Measurements from ENCODE around the gene SCO1.

The SCO1 gene

DNA sequence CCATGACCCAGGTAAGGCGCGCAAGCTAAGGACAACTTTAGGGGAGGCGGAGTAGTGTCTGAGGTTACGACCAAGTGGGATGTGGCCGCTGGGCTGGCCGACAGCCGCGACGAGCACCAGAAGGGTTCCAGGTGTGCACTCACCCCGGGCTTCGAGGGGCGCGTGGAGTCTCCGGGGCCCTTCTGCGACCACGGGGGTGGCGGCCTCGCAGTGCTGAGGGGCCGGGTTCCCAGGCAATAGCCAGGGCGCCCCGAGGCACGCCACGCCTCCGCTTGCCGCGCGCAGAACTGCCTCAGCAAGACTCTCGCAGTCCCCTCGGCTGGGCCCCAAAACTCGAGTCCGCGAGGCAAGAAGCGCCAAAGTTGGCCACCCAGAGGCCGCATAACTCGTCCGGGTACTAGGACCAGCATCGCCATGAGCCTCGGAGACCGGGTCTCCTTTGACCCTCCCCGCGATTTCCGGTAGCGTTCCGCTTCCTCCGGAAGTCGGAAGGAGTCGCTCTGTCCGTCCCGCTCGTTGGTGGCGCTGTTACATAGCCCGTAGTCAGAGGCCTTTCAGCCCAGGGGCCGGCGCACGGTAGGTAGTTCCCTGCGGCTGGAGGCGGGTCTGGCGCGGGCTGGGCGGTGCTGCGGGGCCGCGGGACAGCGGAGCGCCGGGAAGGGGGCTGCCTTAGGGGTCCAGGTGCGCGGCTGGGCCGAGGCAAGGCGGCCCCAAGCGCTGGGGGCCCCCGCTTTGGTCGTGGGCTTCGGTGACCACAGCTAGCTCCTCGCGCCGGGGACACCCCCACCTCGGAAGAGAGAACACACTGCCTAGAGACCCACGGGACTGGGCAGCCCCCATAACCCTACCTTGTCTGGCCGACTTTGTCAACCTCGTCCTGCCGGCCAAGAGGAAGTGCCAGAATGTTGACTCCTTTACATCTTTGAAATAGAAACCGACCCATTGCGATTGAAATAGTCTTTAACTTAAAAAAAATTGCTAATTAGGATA, at the start of gene SCO1, which contains the start of gene ADPRM:
SCO1 (minus strand) TSS at position 442 of the 990 bp plus-strand sequence; CDS start at position 416, 26 bp downstream.
ADPRM (plus strand) TSS at position 503 of the 990 bp plus-strand sequence. CDS start 7,333 bp downstream, outside the sequence.
- Histone ChIP-seq H3K27ac (peak within 1 kb of the TSS; percentile 75), H3K4me3 (ENCODE audit: low read depth, low read length) (peak within 1 kb of the TSS; percentile 93), H3K27me3 (replicated peaks) (no peaks in the 10 kb centered on the region), H3K36me3 (replicated peaks) (peaks cover 13% of the 10 kb centered on the region)
- DNase-seq, result peak; percentile 91
- TF ChIP-seq, protein P1, sequence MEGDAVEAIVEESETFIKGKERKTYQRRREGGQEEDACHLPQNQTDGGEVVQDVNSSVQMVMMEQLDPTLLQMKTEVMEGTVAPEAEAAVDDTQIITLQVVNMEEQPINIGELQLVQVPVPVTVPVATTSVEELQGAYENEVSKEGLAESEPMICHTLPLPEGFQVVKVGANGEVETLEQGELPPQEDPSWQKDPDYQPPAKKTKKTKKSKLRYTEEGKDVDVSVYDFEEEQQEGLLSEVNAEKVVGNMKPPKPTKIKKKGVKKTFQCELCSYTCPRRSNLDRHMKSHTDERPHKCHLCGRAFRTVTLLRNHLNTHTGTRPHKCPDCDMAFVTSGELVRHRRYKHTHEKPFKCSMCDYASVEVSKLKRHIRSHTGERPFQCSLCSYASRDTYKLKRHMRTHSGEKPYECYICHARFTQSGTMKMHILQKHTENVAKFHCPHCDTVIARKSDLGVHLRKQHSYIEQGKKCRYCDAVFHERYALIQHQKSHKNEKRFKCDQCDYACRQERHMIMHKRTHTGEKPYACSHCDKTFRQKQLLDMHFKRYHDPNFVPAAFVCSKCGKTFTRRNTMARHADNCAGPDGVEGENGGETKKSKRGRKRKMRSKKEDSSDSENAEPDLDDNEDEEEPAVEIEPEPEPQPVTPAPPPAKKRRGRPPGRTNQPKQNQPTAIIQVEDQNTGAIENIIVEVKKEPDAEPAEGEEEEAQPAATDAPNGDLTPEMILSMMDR (IDR thresholded peaks at IDR 0.05; ENCODE audit: low read depth, low read length, missing control alignments), result peak; percentile 64
- in situ Hi-C loops (cut with HindIII; ENCODE audit: low pct_ligation_motif_present, low sequenced_read_pairs), result no loop called here

DNA sequence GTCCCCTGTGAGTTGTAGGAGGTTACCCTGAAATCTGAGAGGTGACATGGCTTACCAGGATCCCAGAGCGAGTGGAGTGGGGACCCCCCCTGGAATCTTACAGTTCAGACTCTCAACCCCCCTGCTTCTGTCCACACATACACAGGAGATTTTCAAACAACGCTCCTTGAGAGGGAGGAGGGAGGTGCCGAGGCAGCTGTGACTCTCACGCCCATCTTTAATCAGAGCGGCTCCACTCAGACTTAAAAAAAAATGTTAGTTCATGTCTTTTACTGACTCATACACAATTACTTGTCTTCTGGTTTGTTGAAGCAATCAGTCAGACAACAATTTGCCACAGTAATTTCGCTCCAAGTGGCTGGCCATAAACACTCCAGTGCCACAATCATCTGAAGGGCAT, 47.9 kb upstream of the SCO1 start:
- H3K27me3 ChIP-seq (replicated peaks), result no peaks in the 10 kb centered on the region
- in situ Hi-C loops (cut with HindIII; ENCODE audit: low pct_ligation_motif_present, low sequenced_read_pairs), result loop anchor here (25.0 kb wide), 1 partner anchor 1242 kb away; the partner anchor contains the start of gene ZNF18
- no peak overlapping the region for H3K27ac ChIP-seq
- H3K4me3 ChIP-seq (ENCODE audit: low read depth, low read length), result no peak overlapping the region
- no peak for DNase-seq
- no peaks in the 10 kb centered on the region for H3K36me3 ChIP-seq (replicated peaks)
- TF ChIP-seq, protein P1 (IDR thresholded peaks at IDR 0.05; ENCODE audit: low read depth, low read length, missing control alignments), result no peak

DNA sequence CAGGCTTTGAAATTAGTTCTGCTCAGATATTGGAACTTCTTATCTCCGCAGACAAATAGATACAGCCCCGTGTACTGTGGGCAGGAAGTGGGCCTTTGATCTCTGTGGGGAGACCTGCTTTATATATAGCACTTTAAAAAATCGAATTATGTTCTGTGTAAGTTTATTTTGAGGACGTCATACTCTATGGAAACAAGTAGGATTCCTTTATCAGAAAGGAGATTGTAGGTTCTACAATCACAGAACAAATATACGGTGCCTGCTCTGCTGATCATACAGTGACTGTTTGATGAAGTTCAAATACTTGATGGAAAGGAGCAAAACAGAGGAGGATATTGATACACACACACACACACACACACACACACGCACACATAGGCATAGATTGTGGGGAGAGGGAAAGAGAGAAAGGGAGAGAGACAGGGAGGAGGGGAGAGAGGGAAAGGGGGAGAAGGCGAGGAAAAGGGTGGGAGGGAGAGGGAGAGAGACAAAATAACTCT, 47.2 kb upstream of the SCO1 start:
- TF ChIP-seq, protein P1 (IDR thresholded peaks at IDR 0.05; ENCODE audit: low read depth, low read length, missing control alignments), result no peak
- in situ Hi-C loops (cut with HindIII; ENCODE audit: low pct_ligation_motif_present, low sequenced_read_pairs), result loop anchor here (25.0 kb wide), 1 partner anchor 1243 kb away; the partner anchor contains the start of gene ZNF18
- no peak for DNase-seq
- H3K4me3 ChIP-seq (ENCODE audit: low read depth, low read length), result no peak overlapping the region
- H3K36me3 ChIP-seq (replicated peaks), result no peaks in the 10 kb centered on the region
- H3K27ac ChIP-seq, result no peak overlapping the region
- no peaks in the 10 kb centered on the region for H3K27me3 ChIP-seq (replicated peaks)

DNA sequence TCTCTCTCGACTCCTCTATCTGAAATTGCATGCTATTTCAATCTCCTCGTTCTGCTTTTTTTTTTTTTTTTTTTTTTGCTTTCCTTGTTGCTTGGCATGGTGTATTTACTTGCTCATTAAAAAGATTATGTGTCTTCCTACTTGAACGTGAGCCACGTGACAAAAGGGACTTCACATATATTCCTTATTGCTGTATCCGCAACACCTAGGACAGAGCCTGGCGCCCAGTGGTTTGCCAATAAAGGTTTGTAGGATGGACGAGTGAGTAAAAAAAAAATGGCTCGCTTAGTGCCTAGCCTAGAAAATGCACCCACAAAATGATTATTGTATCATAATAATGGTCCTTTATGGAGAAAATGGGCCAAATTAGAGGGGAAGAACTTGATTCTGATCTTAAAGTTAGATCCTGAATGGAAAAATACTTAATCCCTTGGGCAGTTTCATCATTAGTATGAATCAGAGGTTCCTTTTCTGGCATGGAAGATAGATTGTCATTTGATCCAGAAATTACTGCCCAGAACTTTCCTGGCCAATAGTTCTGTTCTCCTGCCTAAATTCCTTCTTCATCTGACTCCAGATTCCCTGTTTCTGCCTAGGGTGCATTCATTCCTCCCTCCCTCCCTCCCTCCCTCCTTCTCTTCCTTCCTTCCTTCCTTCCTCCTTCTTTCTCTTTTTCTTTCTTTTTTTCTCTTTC, 46.1 kb upstream of the SCO1 start:
- H3K4me3 ChIP-seq (ENCODE audit: low read depth, low read length), result no peak overlapping the region
- no peak for DNase-seq
- TF ChIP-seq, protein P1 (IDR thresholded peaks at IDR 0.05; ENCODE audit: low read depth, low read length, missing control alignments), result no peak
- H3K27me3 ChIP-seq (replicated peaks), result no peaks in the 10 kb centered on the region
- no peak overlapping the region for H3K27ac ChIP-seq
- in situ Hi-C loops (cut with HindIII; ENCODE audit: low pct_ligation_motif_present, low sequenced_read_pairs), result loop anchor here (25.0 kb wide), 1 partner anchor 1244 kb away; the partner anchor contains the start of gene ZNF18
- H3K36me3 ChIP-seq (replicated peaks), result no peaks in the 10 kb centered on the region

DNA sequence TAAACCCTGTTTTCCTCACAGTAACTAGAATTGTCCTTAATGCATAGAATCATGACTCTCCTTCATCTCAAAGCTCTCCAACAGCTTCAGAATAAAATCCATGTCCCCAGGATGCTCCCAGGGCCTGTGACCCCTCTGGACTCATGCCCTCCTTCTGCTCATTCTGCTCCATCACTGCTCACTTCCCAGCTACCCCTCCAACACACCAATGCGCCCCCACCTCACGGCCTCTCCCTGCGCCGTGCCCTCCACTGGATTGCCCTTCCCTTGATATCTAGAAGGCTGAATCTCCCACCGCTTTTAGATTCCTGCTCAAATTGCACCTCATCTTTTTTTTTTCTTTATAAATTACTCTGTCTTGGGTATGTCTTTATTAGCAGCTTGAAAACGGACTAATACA, 45.1 kb upstream of the SCO1 start:
- Histone ChIP-seq H3K27me3 (replicated peaks) (no peaks in the 10 kb centered on the region), H3K36me3 (replicated peaks) (no peaks in the 10 kb centered on the region), H3K4me3 (ENCODE audit: low read depth, low read length) (no peak overlapping the region), H3K27ac (no peak overlapping the region)
- TF ChIP-seq, protein P1 (IDR thresholded peaks at IDR 0.05; ENCODE audit: low read depth, low read length, missing control alignments), result no peak
- no peak for DNase-seq
- in situ Hi-C loops (cut with HindIII; ENCODE audit: low pct_ligation_motif_present, low sequenced_read_pairs), result loop anchor here (25.0 kb wide), 1 partner anchor 1245 kb away; the partner anchor contains the start of gene ZNF18
